ENCODE data around the gene IRF6. TPM values are rescaled to one million over a fixed set of nuclear protein-coding genes. Genes with fewer than 3 reads are reported as not detected.
A peak's percentile ranks its signal among the peaks of the same experiment; 100 is the strongest.

The IRF6 gene
- total RNA-seq, 1 donor from 2014 or later, result 39.9 TPM

GRCh38 chr1:209822706-209823105 lies 16.8 kb upstream of the IRF6 start:
- no peaks in the 10 kb centered on the region for H3K9me3 Mint-ChIP-seq
- H3K27me3 Mint-ChIP-seq (ENCODE audit: low read depth), result no peaks in the 10 kb centered on the region
- no peak for TF ChIP-seq CTCF (IDR thresholded peaks at IDR 0.05; ENCODE audit: unreplicated experiment)
- no peak for DNase-seq (ENCODE audit: low spot score in 2 of 2, unreplicated experiment in 2 of 2)
- peaks cover 35% of the 10 kb centered on the region for H3K4me1 Mint-ChIP-seq
- H3K36me3 Mint-ChIP-seq, result no peaks in the 10 kb centered on the region
- no peak overlapping the region for H3K27ac Mint-ChIP-seq
- no peak overlapping the region for H3K4me3 Mint-ChIP-seq

- Mint-ChIP-seq H3K4me1 (peaks cover 39% of the 10 kb centered on the region), H3K4me3 (no peak overlapping the region), H3K27ac (no peak overlapping the region), H3K27me3 (ENCODE audit: low read depth) (no peaks in the 10 kb centered on the region), H3K9me3 (no peaks in the 10 kb centered on the region), H3K36me3 (no peaks in the 10 kb centered on the region)
- no peak for TF ChIP-seq CTCF (IDR thresholded peaks at IDR 0.05; ENCODE audit: unreplicated experiment)
- no peak for DNase-seq (ENCODE audit: low spot score in 2 of 2, unreplicated experiment in 2 of 2)
Observed at GRCh38 chr1:209820986-209821385, 15.0 kb upstream of the IRF6 start.

- no peaks in the 10 kb centered on the region for H3K27me3 Mint-ChIP-seq (ENCODE audit: low read depth)
- H3K4me3 Mint-ChIP-seq, result no peak overlapping the region
- TF ChIP-seq CTCF (IDR thresholded peaks at IDR 0.05; ENCODE audit: unreplicated experiment), result no peak
- no peaks in the 10 kb centered on the region for H3K9me3 Mint-ChIP-seq
- no peak overlapping the region for H3K27ac Mint-ChIP-seq
- no peaks in the 10 kb centered on the region for H3K36me3 Mint-ChIP-seq
- no peak for DNase-seq (ENCODE audit: low spot score in 2 of 2, unreplicated experiment in 2 of 2)
- peaks cover 48% of the 10 kb centered on the region for H3K4me1 Mint-ChIP-seq
Observed at GRCh38 chr1:209819058-209819457, 13.1 kb upstream of the IRF6 start.

GRCh38 chr1:209817691-209818090 lies 11.7 kb upstream of the IRF6 start:
- Mint-ChIP-seq H3K4me1 (peaks cover 39% of the 10 kb centered on the region), H3K4me3 (no peak overlapping the region), H3K27ac (peak overlapping the region; percentile 18), H3K9me3 (no peaks in the 10 kb centered on the region), H3K36me3 (no peaks in the 10 kb centered on the region), H3K27me3 (ENCODE audit: low read depth) (no peaks in the 10 kb centered on the region)
- TF ChIP-seq CTCF (IDR thresholded peaks at IDR 0.05; ENCODE audit: unreplicated experiment), result no peak
- no peak for DNase-seq (ENCODE audit: low spot score in 2 of 2, unreplicated experiment in 2 of 2)

GRCh38 chr1:209816923-209817322 lies 11.0 kb upstream of the IRF6 start:
- Mint-ChIP-seq H3K9me3 (no peaks in the 10 kb centered on the region), H3K4me3 (no peak overlapping the region), H3K27ac (peak overlapping the region; percentile 98), H3K27me3 (ENCODE audit: low read depth) (no peaks in the 10 kb centered on the region), H3K36me3 (no peaks in the 10 kb centered on the region), H3K4me1 (peaks cover 38% of the 10 kb centered on the region)
- TF ChIP-seq CTCF (IDR thresholded peaks at IDR 0.05; ENCODE audit: unreplicated experiment), result no peak
- no peak for DNase-seq (ENCODE audit: low spot score in 2 of 2, unreplicated experiment in 2 of 2)

GRCh38 chr1:209815931-209816341 lies 10.0 kb upstream of the IRF6 start:
- no peaks in the 10 kb centered on the region for H3K27me3 Mint-ChIP-seq (ENCODE audit: low read depth)

More at GRCh38 chr1:209815931-209816341, 10.0 kb upstream of the IRF6 start:
- Mint-ChIP-seq H3K4me1 (peaks cover 38% of the 10 kb centered on the region), H3K36me3 (no peaks in the 10 kb centered on the region), H3K27ac (peak overlapping the region; percentile 98), H3K9me3 (no peaks in the 10 kb centered on the region), H3K4me3 (no peak overlapping the region)
- DNase-seq (ENCODE audit: low spot score in 2 of 2, unreplicated experiment in 2 of 2), result peak in 1 of 2 experiments; percentile 50
- TF ChIP-seq CTCF (IDR thresholded peaks at IDR 0.05; ENCODE audit: unreplicated experiment), result no peak

Measured in mesothelial cell of epicardium (in vitro differentiated cells).